HG02571 (cell line): ENCODE data around the gene GATA5.
"Not testable (repeated sequence)": the region's sequence is repeated elsewhere in the genome, so short reads cannot be mapped to it uniquely, and the experiment has no call there.

ENCODE experiments used
- ATAC-seq: cut with Tn5 transposase; IDR thresholded peaks from one replicate; pipeline ENCODE4 v1.9.1; 2021; ENCODE audit warnings: mild to moderate bottlenecking, moderate library complexity; ENCODE audit not compliant: unreplicated experiment

Gene GATA5

DNA sequence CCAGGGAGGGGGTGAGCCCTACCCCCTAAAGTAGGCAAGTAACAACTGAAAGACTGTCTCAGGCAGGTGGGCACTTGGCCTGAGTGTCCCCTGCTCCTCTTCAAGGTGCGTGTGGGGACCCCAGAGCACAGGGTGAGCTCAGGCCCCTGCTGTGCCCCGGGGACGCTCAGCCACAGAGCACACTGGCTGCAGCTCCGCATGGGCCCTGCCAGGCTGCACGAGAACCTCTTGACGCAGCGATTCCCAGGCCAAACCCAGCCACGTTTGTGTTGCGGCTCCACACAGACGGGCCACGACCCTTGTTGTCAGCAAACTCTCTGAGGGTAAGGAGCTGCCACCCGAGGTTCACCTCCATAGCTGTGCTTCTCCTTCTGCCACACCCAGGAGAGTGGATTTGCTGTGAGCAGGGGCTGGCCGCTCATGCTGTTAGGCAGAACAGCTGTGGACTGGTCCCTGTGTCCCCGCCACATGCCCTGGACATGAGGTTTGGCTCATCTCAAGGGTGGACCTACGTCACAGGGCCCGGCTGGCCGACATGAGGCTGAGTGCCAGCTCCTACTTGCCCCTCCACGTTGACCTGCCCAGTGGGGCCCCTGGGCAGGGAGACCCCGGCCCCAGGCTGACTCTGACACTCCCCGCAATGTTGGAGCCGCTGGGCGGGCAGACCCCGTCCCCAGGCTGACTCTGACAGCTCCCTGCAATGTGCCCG lies 29.7 kb upstream of the GATA5 start:
- ATAC-seq: no peak

DNA sequence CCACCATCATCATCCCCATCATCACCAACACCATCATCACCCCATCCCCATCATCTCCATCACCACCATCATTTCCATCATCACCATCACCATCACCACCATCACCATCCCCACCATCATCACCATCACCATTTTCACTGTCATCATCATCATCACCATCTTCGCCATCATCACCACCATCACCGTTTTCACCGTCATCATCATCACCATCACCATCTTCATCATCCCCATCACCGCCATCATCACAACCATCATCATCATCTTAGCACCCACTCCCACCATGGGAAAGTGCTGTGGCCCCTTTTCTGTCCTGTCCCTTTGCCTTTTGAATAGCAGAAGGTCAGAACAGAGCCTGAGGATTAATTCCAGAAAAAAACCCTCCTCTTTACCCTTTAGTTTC lies 28.5 kb upstream of the GATA5 start:
- no peak for ATAC-seq

- ATAC-seq: no peak
These were observed 27.8 kb upstream of the GATA5 start for GRCh38 chr20:62503401-62504178.

- no peak for ATAC-seq
These were observed 26.8 kb upstream of the GATA5 start for GRCh38 chr20:62502496-62503095.

- no peak for ATAC-seq
These were observed 26.2 kb upstream of the GATA5 start for GRCh38 chr20:62501801-62502495.

DNA sequence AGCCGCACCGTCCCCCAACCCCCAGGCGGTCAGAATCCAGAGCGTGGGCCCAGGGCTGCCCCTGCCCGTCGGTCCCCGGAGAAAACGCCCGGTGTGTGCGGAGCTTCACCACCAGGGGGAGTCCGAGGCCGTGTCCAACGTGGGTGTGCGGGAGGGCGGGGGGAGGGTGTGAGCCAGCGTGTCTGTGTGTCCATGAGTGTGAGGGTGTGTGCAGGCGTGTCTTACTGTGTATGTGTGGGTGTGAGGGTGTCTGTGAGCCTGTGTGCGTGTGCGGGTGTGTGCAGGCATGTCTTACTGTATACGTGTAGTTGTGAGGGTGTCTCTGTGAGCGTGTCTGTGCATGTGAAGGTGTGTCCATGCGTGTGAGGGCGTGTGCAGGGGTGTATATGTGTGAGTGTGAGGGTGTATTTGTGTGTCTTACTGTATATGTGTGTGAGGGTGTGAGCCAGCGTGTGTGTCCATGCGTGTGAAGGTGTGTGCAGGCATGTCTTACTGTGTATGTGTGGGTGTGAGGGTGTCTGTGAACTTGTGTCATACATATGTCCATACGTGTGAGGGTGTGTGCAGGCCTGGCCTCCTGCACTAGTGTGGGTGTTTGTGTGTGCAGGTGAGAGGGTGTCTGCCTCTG lies 24.6 kb upstream of the GATA5 start:
- ATAC-seq: no peak

- no peak for ATAC-seq
These were observed 24.0 kb upstream of the GATA5 start for GRCh38 chr20:62499758-62500236.

- no peak for ATAC-seq
These were observed 23.1 kb upstream of the GATA5 start for GRCh38 chr20:62498874-62499273.

GRCh38 chr20:62496568-62497218 lies 20.9 kb upstream of the GATA5 start:
- no peak for ATAC-seq

- ATAC-seq: no peak
These were observed 20.2 kb upstream of the GATA5 start for GRCh38 chr20:62495749-62496567.

- no peak for ATAC-seq
These were observed 19.4 kb upstream of the GATA5 start for GRCh38 chr20:62494980-62495748.

DNA sequence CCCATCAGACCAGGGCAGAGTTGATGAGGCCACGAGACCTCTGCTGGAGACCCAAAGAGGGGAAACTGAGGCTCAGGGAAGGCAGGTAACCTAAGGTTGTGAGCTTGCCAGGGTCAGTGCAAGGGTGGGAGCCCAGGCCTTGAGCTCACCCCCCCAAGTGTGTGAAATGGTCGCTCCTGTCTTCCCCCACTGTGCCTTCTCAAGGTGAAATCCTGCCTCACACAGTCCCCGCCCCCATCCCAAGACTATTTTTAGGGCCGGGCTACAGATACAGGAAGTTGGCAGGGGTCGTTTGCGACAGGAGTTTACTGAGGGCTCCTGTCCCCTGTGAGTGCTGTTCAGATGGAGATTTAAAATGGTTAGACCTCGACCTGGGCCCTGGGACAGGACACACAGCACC lies 18.7 kb upstream of the GATA5 start:
- no peak for ATAC-seq

DNA sequence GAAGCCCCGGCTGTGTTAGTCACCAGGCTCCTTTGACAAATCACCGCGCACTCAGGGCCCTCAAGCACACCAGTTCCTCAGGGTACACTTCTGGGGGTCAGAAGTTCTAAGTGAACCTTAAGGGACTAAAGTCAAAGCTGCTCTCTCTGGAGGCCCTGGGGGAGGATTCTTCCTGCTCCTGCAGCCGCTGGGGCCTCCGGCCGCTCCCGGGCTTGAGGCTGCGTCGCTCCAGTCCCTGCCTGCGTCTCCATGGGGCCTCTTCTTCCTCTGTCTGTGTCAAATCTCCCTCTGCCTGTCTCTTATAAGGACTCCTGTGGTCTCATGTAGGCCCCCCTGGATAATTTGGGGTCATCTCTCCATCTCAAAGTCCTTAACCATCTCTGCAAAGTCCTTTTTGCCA lies 18.1 kb upstream of the GATA5 start:
- no peak for ATAC-seq

DNA sequence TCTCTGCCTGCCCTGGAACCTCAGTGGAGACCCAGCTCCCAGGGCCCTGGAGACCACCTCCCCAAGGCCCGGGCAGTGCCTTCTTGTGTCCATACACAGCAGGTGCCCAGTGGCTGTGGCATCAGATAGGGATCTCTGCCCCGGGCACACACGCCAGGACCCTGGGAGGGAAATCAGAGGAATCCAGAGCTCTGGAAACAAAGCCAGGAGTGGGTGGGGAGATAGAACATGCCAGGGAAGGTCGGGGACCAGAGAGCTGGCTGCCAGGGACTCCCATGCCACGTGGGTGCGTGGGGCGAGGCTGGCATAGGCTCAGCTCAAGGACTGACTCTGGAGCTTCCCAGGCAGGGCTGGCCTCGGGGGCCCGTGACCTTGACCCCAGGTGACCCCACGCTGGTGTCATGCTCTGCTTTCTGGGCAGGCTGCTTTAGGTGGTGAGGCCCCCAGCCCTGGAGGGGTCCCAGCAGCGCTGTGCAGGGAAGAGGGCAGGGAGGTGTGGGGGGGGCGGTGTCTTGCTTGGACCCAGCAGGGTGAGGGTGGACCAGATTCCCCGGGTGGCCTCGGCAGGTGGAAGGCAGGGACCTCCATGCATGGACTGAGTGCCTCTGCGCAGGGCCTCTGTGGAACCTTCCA lies 17.6 kb upstream of the GATA5 start:
- no peak for ATAC-seq

- no peak for ATAC-seq
These were observed 16.9 kb upstream of the GATA5 start for GRCh38 chr20:62492711-62493110.

- not testable (repeated sequence) for ATAC-seq
These were observed 15.0 kb upstream of the GATA5 start for GRCh38 chr20:62490783-62491182.

- no peak for ATAC-seq
These were observed 14.1 kb upstream of the GATA5 start for GRCh38 chr20:62489932-62490263.

DNA sequence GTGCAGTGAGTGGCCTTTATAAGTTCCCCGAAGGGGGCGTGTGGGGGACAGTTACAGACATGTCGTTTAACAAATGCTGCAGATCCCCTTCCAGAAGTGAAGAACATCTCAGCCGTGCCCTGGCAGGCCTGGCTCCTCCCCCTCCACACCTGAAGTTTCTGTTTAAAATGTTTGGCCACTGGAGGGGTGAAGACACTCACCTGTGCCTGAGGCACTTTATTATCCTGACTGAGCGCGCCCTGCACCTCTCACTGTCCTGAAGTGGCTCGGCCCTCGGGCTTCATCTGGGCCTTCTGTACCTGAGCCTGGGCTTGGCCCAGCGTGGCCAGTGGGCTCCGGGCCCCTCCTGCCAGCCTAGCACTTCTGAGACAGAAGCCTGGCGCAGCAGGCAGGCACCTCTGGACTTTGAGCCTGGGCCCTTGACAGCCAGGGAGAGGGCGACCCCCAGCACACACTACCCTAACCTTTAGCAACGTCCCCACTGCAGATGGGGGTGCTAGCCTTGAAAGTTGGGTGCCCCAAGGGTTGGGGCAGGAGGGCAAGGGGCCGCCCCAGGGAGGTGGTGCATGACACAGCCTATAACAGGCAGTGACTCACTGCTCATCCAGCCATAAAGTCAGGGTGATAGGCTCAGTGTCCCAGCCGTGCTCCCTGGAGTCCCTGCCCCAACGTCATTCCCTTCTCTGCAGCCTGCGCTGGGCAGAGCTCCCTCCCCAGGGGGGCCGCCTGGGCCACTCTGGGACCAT lies 13.6 kb upstream of the GATA5 start:
- ATAC-seq: no peak
